ENCODE measurements around the gene NUP35.

DNA sequence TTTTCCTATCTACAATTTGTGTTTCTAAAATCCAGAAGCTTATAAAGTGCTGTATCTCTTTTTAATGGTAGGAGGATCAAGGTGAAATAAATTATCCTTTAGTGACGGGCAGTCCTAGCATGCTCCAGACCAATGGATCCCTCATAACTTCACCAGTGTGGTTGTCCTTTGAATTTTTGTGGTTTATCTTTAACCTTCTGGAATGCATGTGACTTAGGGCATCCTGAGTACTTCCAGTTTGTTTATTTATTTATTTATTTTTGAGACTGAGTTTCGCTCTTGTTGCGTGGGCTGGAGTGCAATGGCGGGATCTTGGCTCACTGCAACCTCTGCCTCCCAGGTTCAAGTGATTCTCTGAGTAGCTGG, 40.4 kb downstream of the NUP35 start:
- TF ChIP-seq POLR2A (IDR thresholded peaks at IDR 0.05; ENCODE audit: low read depth, low read length) (no peak), POLR2AphosphoS5 (IDR thresholded peaks at IDR 0.05; ENCODE audit: low read depth, low read length) (no peak), PAX5 (IDR thresholded peaks at IDR 0.05; ENCODE audit: insufficient read depth, low read length, severe bottlenecking) (no peak), TAF1 (IDR thresholded peaks at IDR 0.05; ENCODE audit: low read depth, low read length) (no peak), SPI1 (IDR thresholded peaks at IDR 0.05; ENCODE audit: low read depth, low read length) (no peak), POU2F2 (IDR thresholded peaks at IDR 0.05; ENCODE audit: low read depth, low read length) (no peak)
